ENCODE measurements around the gene CAPS2. TPM values are rescaled to one million over a fixed set of nuclear protein-coding genes. Genes with fewer than 3 reads are reported as not detected.

CAPS2 gene
- polyA plus RNA-seq, 1 donor (not counting 4 experiments of a cell fraction or from before 2014, with no cell fraction given), result 2.2 TPM

- Histone ChIP-seq H3K27ac (ENCODE audit: control insufficient read depth, insufficient read depth, low read length) (no peak overlapping the region), H3K9ac (ENCODE audit: control insufficient read depth, extremely low read depth, insufficient read depth, low read length) (no peak overlapping the region), H3K79me2 (ENCODE audit: control insufficient read depth, insufficient read depth, low read length) (no peaks in the 10 kb centered on the region), H3K9me3 (ENCODE audit: control insufficient read depth, low read depth, low read length) (no peaks in the 10 kb centered on the region), H4K20me1 (ENCODE audit: control insufficient read depth, extremely low read depth, insufficient read depth, low read length) (no peaks in the 10 kb centered on the region), H3K36me3 (ENCODE audit: control insufficient read depth in 2 of 2, extremely low read depth in 1 of 2, insufficient read depth in 2 of 2, low read length in 2 of 2) (no peaks in the 10 kb centered on the region), H3K4me3 (ENCODE audit: control insufficient read depth in 2 of 3, extremely low read depth in 1 of 3, insufficient read depth in 2 of 3, low read depth in 1 of 3, low read length in 3 of 3) (no peak overlapping the region), H2AFZ (ENCODE audit: control insufficient read depth, low read length) (no peak overlapping the region), H3K4me2 (ENCODE audit: control insufficient read depth, extremely low read depth, insufficient read depth, low read depth, low read length) (no peak overlapping the region), H3K27me3 (ENCODE audit: control insufficient read depth, extremely low read depth, insufficient read depth, low read length) (no peaks in the 10 kb centered on the region), H3K4me1 (ENCODE audit: control insufficient read depth, extremely low read depth, insufficient read depth, low read length) (no peaks in the 10 kb centered on the region), H3K9me1 (ENCODE audit: control insufficient read depth, extremely low read depth, insufficient read depth, low read length) (no peaks in the 10 kb centered on the region)
- dilution Hi-C loops (cut with MboI; ENCODE audit: extremely low pct_ligation_motif_present, low sequenced_read_pairs), result no loop called here
- DNase-seq (ENCODE audit: low read depth, low spot score), result no peak
- TF ChIP-seq CTCF (optimal IDR thresholded peaks at IDR 0.05 in 1 of 3, IDR thresholded peaks at IDR 0.05 in 1 of 3, conservative IDR thresholded peaks at IDR 0.05 in 1 of 3; ENCODE audit: extremely low read depth in 1 of 3, insufficient read depth in 2 of 3, low read length in 3 of 3) (no peak), EZH2 (IDR thresholded peaks at IDR 0.05; ENCODE audit: low read length) (no peak)
- FAIRE-seq, result no peak
Measured at GRCh38 chr12:75364919-75365318, 34.8 kb upstream of the CAPS2 start.

GRCh38 chr12:75361408-75361807 is 31.3 kb upstream of the CAPS2 start:
- Histone ChIP-seq H3K9me3 (ENCODE audit: control insufficient read depth, low read depth, low read length) (no peaks in the 10 kb centered on the region), H4K20me1 (ENCODE audit: control insufficient read depth, extremely low read depth, insufficient read depth, low read length) (no peaks in the 10 kb centered on the region), H3K9ac (ENCODE audit: control insufficient read depth, extremely low read depth, insufficient read depth, low read length) (no peak overlapping the region), H3K27me3 (ENCODE audit: control insufficient read depth, extremely low read depth, insufficient read depth, low read length) (no peaks in the 10 kb centered on the region), H3K9me1 (ENCODE audit: control insufficient read depth, extremely low read depth, insufficient read depth, low read length) (no peaks in the 10 kb centered on the region), H2AFZ (ENCODE audit: control insufficient read depth, low read length) (no peak overlapping the region), H3K4me1 (ENCODE audit: control insufficient read depth, extremely low read depth, insufficient read depth, low read length) (no peaks in the 10 kb centered on the region), H3K27ac (ENCODE audit: control insufficient read depth, insufficient read depth, low read length) (no peak overlapping the region), H3K4me3 (ENCODE audit: control insufficient read depth in 2 of 3, extremely low read depth in 1 of 3, insufficient read depth in 2 of 3, low read depth in 1 of 3, low read length in 3 of 3) (no peak overlapping the region), H3K79me2 (ENCODE audit: control insufficient read depth, insufficient read depth, low read length) (no peaks in the 10 kb centered on the region), H3K4me2 (ENCODE audit: control insufficient read depth, extremely low read depth, insufficient read depth, low read depth, low read length) (no peak overlapping the region), H3K36me3 (ENCODE audit: control insufficient read depth in 2 of 2, extremely low read depth in 1 of 2, insufficient read depth in 2 of 2, low read length in 2 of 2) (no peaks in the 10 kb centered on the region)
- no peak for TF ChIP-seq EZH2 (IDR thresholded peaks at IDR 0.05; ENCODE audit: low read length)
- no peak for TF ChIP-seq CTCF (optimal IDR thresholded peaks at IDR 0.05 in 1 of 3, IDR thresholded peaks at IDR 0.05 in 1 of 3, conservative IDR thresholded peaks at IDR 0.05 in 1 of 3; ENCODE audit: extremely low read depth in 1 of 3, insufficient read depth in 2 of 3, low read length in 3 of 3)
- no peak for FAIRE-seq
- dilution Hi-C loops (cut with MboI; ENCODE audit: extremely low pct_ligation_motif_present, low sequenced_read_pairs), result no loop called here
- no peak for DNase-seq (ENCODE audit: low read depth, low spot score)
